ENCODE results near the gene UGT1A5. TPM values are rescaled to one million over a fixed set of nuclear protein-coding genes. Genes with fewer than 3 reads are reported as not detected.

Gene UGT1A5
- total RNA-seq, 2 donors from 2014 or later: not detected

- no peak overlapping the region for H3K4me3 Mint-ChIP-seq
- H3K36me3 ChIP-seq (ENCODE audit: control insufficient read depth, insufficient read depth, low read length): no peaks in the 10 kb centered on the region
- H3K9ac ChIP-seq (ENCODE audit: extremely low read depth, low read length, poor library complexity, severe bottlenecking): no peak overlapping the region
- H3K4me1 Mint-ChIP-seq: no peaks in the 10 kb centered on the region
- peaks cover 11% of the 10 kb centered on the region for H3K27me3 Mint-ChIP-seq (ENCODE audit: insufficient read depth)
- H3K9me3 Mint-ChIP-seq: peaks cover 3% of the 10 kb centered on the region
- no peak for TF ChIP-seq CTCF (conservative IDR thresholded peaks at IDR 0.05)
- no peak overlapping the region for H3K27ac ChIP-seq (ENCODE audit: low read depth, low read length)
- no peaks in the 10 kb centered on the region for H3K9me3 ChIP-seq (ENCODE audit: control insufficient read depth, low read length)
- no peaks in the 10 kb centered on the region for H3K36me3 Mint-ChIP-seq (ENCODE audit: low read depth)
- no peak overlapping the region for H3K4me3 ChIP-seq (ENCODE audit: low read length)
- WGBS, 2 experiments (ENCODE audit: insufficient coverage in 1 of 2, insufficient read length in 1 of 2): 69 to 92% methylated on average over 2 to 7 of the region's 7 CpGs
- peak; percentile 69 for DNase-seq
- no peak overlapping the region for H3K27ac Mint-ChIP-seq
- H3K27me3 ChIP-seq (ENCODE audit: control insufficient read depth, insufficient read depth, low read length, poor library complexity, severe bottlenecking): no peaks in the 10 kb centered on the region
- no peaks in the 10 kb centered on the region for H3K4me1 ChIP-seq (ENCODE audit: control insufficient read depth, insufficient read depth, low read length)
Observed at GRCh38 chr2:233799087-233799665, 86.5 kb downstream of the UGT1A5 start.

GRCh38 chr2:233799716-233800115, 87.0 kb downstream of the UGT1A5 start:
- H3K4me1 ChIP-seq (ENCODE audit: control insufficient read depth, insufficient read depth, low read length): no peaks in the 10 kb centered on the region
- no peaks in the 10 kb centered on the region for H3K36me3 ChIP-seq (ENCODE audit: control insufficient read depth, insufficient read depth, low read length)
- no peaks in the 10 kb centered on the region for H3K36me3 Mint-ChIP-seq (ENCODE audit: low read depth)
- peaks cover 3% of the 10 kb centered on the region for H3K9me3 Mint-ChIP-seq
- 42 to 71% methylated on average over 2 to 5 of the region's 5 CpGs for WGBS, 2 experiments (ENCODE audit: insufficient coverage in 1 of 2, insufficient read length in 1 of 2)
- H3K27ac ChIP-seq (ENCODE audit: low read depth, low read length): no peak overlapping the region
- no peak overlapping the region for H3K27ac Mint-ChIP-seq
- H3K4me3 Mint-ChIP-seq: no peak overlapping the region
- H3K4me3 ChIP-seq (ENCODE audit: low read length): no peak overlapping the region
- peaks cover 14% of the 10 kb centered on the region for H3K27me3 Mint-ChIP-seq (ENCODE audit: insufficient read depth)
- no peak for TF ChIP-seq CTCF (conservative IDR thresholded peaks at IDR 0.05)
- H3K9ac ChIP-seq (ENCODE audit: extremely low read depth, low read length, poor library complexity, severe bottlenecking): no peak overlapping the region
- no peaks in the 10 kb centered on the region for H3K27me3 ChIP-seq (ENCODE audit: control insufficient read depth, insufficient read depth, low read length, poor library complexity, severe bottlenecking)
- peak; percentile 10 for DNase-seq
- no peaks in the 10 kb centered on the region for H3K9me3 ChIP-seq (ENCODE audit: control insufficient read depth, low read length)
- H3K4me1 Mint-ChIP-seq: no peaks in the 10 kb centered on the region

GRCh38 chr2:233800208-233800607, 87.5 kb downstream of the UGT1A5 start:
- WGBS, 2 experiments (ENCODE audit: insufficient coverage in 1 of 2, insufficient read length in 1 of 2): 93 to 94% methylated on average over 3 to 7 of the region's 7 CpGs
- DNase-seq: peak; percentile 23

More at GRCh38 chr2:233800208-233800607, 87.5 kb downstream of the UGT1A5 start:
- Histone ChIP-seq H3K9me3 (ENCODE audit: control insufficient read depth, low read length) (no peaks in the 10 kb centered on the region), H3K27me3 (ENCODE audit: control insufficient read depth, insufficient read depth, low read length, poor library complexity, severe bottlenecking) (no peaks in the 10 kb centered on the region), H3K4me3 (ENCODE audit: low read length) (no peak overlapping the region), H3K36me3 (ENCODE audit: control insufficient read depth, insufficient read depth, low read length) (no peaks in the 10 kb centered on the region), H3K9ac (ENCODE audit: extremely low read depth, low read length, poor library complexity, severe bottlenecking) (no peak overlapping the region), H3K4me1 (ENCODE audit: control insufficient read depth, insufficient read depth, low read length) (no peaks in the 10 kb centered on the region), H3K27ac (ENCODE audit: low read depth, low read length) (no peak overlapping the region)
- H3K4me1 Mint-ChIP-seq: no peaks in the 10 kb centered on the region
- H3K27me3 Mint-ChIP-seq (ENCODE audit: insufficient read depth): peaks cover 14% of the 10 kb centered on the region
- TF ChIP-seq CTCF (conservative IDR thresholded peaks at IDR 0.05): no peak
- H3K27ac Mint-ChIP-seq: no peak overlapping the region
- H3K4me3 Mint-ChIP-seq: no peak overlapping the region
- H3K36me3 Mint-ChIP-seq (ENCODE audit: low read depth): no peaks in the 10 kb centered on the region
- peaks cover 3% of the 10 kb centered on the region for H3K9me3 Mint-ChIP-seq

Measured in endodermal cell (in vitro differentiated cells).